ENCODE measurements around the gene CABP4. TPM values are rescaled to one million over a fixed set of nuclear protein-coding genes. Genes with fewer than 3 reads are reported as not detected.

CABP4 gene
- polyA plus RNA-seq, 2 donors, result 0.14 to 0.39 TPM

GRCh38 chr11:67493548-67494370 is 38.6 kb downstream of the CABP4 start:
- WGBS, 2 donors, result 95% methylated on average over 59 to 65 of the region's 65 CpGs

DNA sequence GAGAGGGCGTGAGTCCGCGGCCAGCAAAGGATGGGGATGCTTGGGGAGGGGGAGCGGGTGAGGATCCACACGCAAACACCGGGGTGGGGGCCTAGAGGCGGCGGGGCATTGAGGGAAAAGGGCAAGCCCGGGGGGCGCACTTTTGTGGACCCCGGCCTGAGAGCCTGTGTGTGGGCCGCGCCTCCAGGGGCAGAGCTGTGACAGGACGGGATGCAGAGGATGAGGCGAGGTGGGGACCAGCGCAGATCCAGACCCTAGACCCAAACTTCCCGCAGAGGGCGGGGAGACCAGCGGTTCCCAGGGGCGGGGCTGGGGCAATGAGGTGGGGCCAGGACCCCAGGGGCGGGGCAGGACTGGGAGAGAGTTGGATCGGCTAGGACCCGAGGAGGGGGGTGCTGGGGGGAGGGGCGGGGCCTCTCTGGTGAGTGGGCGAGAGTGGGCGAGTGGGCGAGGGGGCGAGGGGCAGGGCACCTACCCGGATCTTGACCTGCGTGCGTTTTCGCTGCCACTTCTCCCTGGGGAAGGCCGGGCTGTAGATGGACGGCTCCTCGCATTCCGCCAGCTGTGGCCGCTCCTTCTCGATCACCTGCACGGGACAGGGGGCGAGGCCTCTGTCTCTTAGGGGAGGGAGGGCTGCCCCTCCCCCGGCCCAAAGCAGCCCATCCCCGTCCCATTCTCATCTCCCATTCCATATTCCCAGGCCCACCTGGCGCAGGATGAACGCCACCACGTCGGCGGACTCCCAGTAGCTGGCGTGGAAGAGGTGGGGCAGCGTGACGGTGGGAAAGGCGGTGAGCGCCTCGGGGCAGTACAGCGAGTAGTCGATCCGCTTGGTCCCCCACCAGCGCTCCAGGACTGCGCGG is 39.4 kb downstream of the CABP4 start:
- no peaks in the 10 kb centered on the region for H3K4me1 ChIP-seq (ENCODE audit: control insufficient read depth in 2 of 2, insufficient read depth in 2 of 2, low read length in 1 of 2)
- no peak overlapping the region for H3K27ac ChIP-seq (ENCODE audit: low read depth in 2 of 2, low read length in 1 of 2)
- 92 to 96% methylated on average over 50 to 59 of the region's 59 CpGs for whole genome bisulfite sequencing, 2 donors
- H3K36me3 ChIP-seq (ENCODE audit: control insufficient read depth in 2 of 2, insufficient read depth in 2 of 2, low read length in 1 of 2), result peaks cover 7 to 76% of the 10 kb centered on the region in 2 donors
- H3K27me3 ChIP-seq (ENCODE audit: control insufficient read depth in 1 of 2, insufficient read depth in 2 of 2, low read length in 2 of 2), result no peaks in the 10 kb centered on the region
- H3K9me3 ChIP-seq (ENCODE audit: control insufficient read depth in 2 of 2, insufficient read depth in 1 of 2, low read depth in 1 of 2, low read length in 1 of 2), result no peaks in the 10 kb centered on the region
- H3K4me3 ChIP-seq (ENCODE audit: low read depth in 1 of 2, low read length in 2 of 2), result no peak overlapping the region

More at GRCh38 chr11:67493548-67494370, 38.6 kb downstream of the CABP4 start:
- H3K36me3 ChIP-seq (ENCODE audit: control insufficient read depth in 2 of 2, insufficient read depth in 2 of 2, low read length in 1 of 2), result peaks cover 7 to 80% of the 10 kb centered on the region in 2 donors
- no peaks in the 10 kb centered on the region for H3K4me1 ChIP-seq (ENCODE audit: control insufficient read depth in 2 of 2, insufficient read depth in 2 of 2, low read length in 1 of 2)
- H3K27ac ChIP-seq (ENCODE audit: low read depth in 2 of 2, low read length in 1 of 2), result no peak overlapping the region
- no peaks in the 10 kb centered on the region for H3K27me3 ChIP-seq (ENCODE audit: control insufficient read depth in 1 of 2, insufficient read depth in 2 of 2, low read length in 2 of 2)
- H3K4me3 ChIP-seq (ENCODE audit: low read depth in 1 of 2, low read length in 2 of 2), result no peak overlapping the region
- no peaks in the 10 kb centered on the region for H3K9me3 ChIP-seq (ENCODE audit: control insufficient read depth in 2 of 2, insufficient read depth in 1 of 2, low read depth in 1 of 2, low read length in 1 of 2)

- H3K4me3 ChIP-seq (ENCODE audit: low read depth in 1 of 2, low read length in 2 of 2), result no peak overlapping the region
- 87 to 92% methylated on average over 16 of the region's 16 CpGs for WGBS, 2 donors
- no peaks in the 10 kb centered on the region for H3K4me1 ChIP-seq (ENCODE audit: control insufficient read depth in 2 of 2, insufficient read depth in 2 of 2, low read length in 1 of 2)
- H3K27me3 ChIP-seq (ENCODE audit: control insufficient read depth in 1 of 2, insufficient read depth in 2 of 2, low read length in 2 of 2), result no peaks in the 10 kb centered on the region
- no peak overlapping the region for H3K27ac ChIP-seq (ENCODE audit: low read depth in 2 of 2, low read length in 1 of 2)
- H3K36me3 ChIP-seq (ENCODE audit: control insufficient read depth in 2 of 2, insufficient read depth in 2 of 2, low read length in 1 of 2), result peaks cover 7 to 76% of the 10 kb centered on the region in 2 donors
- H3K9me3 ChIP-seq (ENCODE audit: control insufficient read depth in 2 of 2, insufficient read depth in 1 of 2, low read depth in 1 of 2, low read length in 1 of 2), result no peaks in the 10 kb centered on the region
Measured at GRCh38 chr11:67495234-67496005, 40.3 kb downstream of the CABP4 start.

GRCh38 chr11:67496113-67496512 is 41.0 kb downstream of the CABP4 start:
- 91 to 95% methylated on average over 12 of the region's 12 CpGs for WGBS, 2 donors
- no peaks in the 10 kb centered on the region for H3K27me3 ChIP-seq (ENCODE audit: control insufficient read depth in 1 of 2, insufficient read depth in 2 of 2, low read length in 2 of 2)
- H3K36me3 ChIP-seq (ENCODE audit: control insufficient read depth in 2 of 2, insufficient read depth in 2 of 2, low read length in 1 of 2), result peaks cover 7 to 71% of the 10 kb centered on the region in 2 donors
- no peaks in the 10 kb centered on the region for H3K4me1 ChIP-seq (ENCODE audit: control insufficient read depth in 2 of 2, insufficient read depth in 2 of 2, low read length in 1 of 2)
- no peaks in the 10 kb centered on the region for H3K9me3 ChIP-seq (ENCODE audit: control insufficient read depth in 2 of 2, insufficient read depth in 1 of 2, low read depth in 1 of 2, low read length in 1 of 2)
- H3K27ac ChIP-seq (ENCODE audit: low read depth in 2 of 2, low read length in 1 of 2), result no peak overlapping the region
- H3K4me3 ChIP-seq (ENCODE audit: low read depth in 1 of 2, low read length in 2 of 2), result no peak overlapping the region

DNA sequence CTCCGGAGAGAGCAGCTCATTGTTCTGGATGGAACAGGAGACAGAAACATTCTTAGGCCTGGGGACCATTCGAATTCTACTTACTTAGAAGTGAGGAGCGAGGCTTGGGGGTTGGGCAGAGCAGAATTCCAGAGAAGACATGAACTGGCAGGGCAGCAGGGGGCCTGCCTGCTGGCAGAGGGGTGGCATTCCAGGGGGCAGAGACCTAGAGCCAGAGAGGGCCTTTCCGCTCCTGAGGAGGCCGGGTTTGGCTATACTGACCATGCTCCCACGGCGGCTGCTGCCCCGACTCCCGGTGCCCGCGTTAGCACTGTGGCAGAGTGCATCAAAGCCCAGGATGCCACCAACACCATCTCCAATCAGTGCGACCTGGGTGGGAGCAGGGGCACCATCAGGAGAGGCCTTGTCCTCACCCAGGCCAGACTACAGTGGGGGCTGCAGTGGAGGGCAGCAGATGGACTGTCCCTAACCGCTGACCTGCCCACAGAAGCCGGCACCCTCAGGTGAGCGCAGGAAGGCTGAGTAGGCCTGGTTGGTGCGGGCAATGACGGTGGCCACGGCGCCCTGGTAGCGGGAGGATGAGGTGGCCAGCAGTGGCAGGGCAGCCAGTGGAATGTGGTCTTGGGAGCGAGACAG is 42.6 kb downstream of the CABP4 start:
- no peak overlapping the region for H3K4me3 ChIP-seq (ENCODE audit: low read depth in 1 of 2, low read length in 2 of 2)
- H3K27ac ChIP-seq (ENCODE audit: low read depth in 2 of 2, low read length in 1 of 2), result no peak overlapping the region
- peaks cover 7 to 65% of the 10 kb centered on the region in 2 donors for H3K36me3 ChIP-seq (ENCODE audit: control insufficient read depth in 2 of 2, insufficient read depth in 2 of 2, low read length in 1 of 2)
- no peaks in the 10 kb centered on the region for H3K4me1 ChIP-seq (ENCODE audit: control insufficient read depth in 2 of 2, insufficient read depth in 2 of 2, low read length in 1 of 2)
- H3K9me3 ChIP-seq (ENCODE audit: control insufficient read depth in 2 of 2, insufficient read depth in 1 of 2, low read depth in 1 of 2, low read length in 1 of 2), result no peaks in the 10 kb centered on the region
- no peaks in the 10 kb centered on the region for H3K27me3 ChIP-seq (ENCODE audit: control insufficient read depth in 1 of 2, insufficient read depth in 2 of 2, low read length in 2 of 2)
- 95% methylated on average over 21 of the region's 21 CpGs for WGBS, 2 donors

- no peaks in the 10 kb centered on the region for H3K9me3 ChIP-seq (ENCODE audit: control insufficient read depth in 2 of 2, insufficient read depth in 1 of 2, low read depth in 1 of 2, low read length in 1 of 2)
- WGBS, 2 donors, result 82 to 93% methylated on average over 21 of the region's 21 CpGs
- H3K4me1 ChIP-seq (ENCODE audit: control insufficient read depth in 2 of 2, insufficient read depth in 2 of 2, low read length in 1 of 2), result peaks cover 2% of the 10 kb centered on the region in 2 donors
- H3K27ac ChIP-seq (ENCODE audit: low read depth in 2 of 2, low read length in 1 of 2), result no peak overlapping the region
- no peaks in the 10 kb centered on the region for H3K27me3 ChIP-seq (ENCODE audit: control insufficient read depth in 1 of 2, insufficient read depth in 2 of 2, low read length in 2 of 2)
- no peak overlapping the region for H3K4me3 ChIP-seq (ENCODE audit: low read depth in 1 of 2, low read length in 2 of 2)
- H3K36me3 ChIP-seq (ENCODE audit: control insufficient read depth in 2 of 2, insufficient read depth in 2 of 2, low read length in 1 of 2), result peaks cover 7 to 61% of the 10 kb centered on the region in 2 donors
Measured at GRCh38 chr11:67498544-67498972, 43.4 kb downstream of the CABP4 start.

DNA sequence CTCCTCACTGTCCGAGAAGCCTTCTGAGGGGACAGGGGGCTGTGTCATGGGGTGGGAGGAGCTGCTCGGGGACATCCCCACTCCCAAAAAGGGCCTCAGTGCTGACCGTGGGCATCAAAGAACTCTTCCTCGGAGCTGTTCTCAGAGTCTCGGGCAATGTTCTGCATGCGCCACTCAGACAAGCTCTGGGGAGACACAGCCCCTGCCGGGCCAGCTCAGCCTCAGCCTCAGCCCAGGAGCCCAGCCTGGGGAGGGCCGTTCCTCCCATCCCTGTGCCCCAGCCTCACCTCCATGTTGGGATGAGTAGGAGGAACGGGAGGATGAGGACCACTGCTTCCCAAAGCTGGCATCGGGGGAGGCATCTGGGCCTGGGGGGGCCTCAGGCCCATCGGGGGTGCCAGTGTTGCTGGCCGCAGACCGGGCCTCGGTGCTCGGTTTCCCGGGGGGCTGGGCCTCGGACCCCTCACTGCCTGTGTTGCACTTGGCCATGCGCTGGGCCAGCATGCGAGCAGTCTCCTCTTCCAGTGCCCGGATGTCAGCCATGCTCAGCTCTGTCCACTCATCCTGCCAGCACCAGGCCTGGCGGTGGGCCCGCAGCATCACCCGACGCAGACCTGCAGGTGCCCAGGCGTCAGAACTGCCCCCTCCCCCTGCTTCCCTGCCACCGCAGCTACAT is 44.8 kb downstream of the CABP4 start:
- 93 to 95% methylated on average over 23 to 26 of the region's 26 CpGs for WGBS, 2 donors
- peaks cover 6 to 10% of the 10 kb centered on the region in 2 donors for H3K4me1 ChIP-seq (ENCODE audit: control insufficient read depth in 2 of 2, insufficient read depth in 2 of 2, low read length in 1 of 2)

GRCh38 chr11:67500484-67500821 is 45.3 kb downstream of the CABP4 start:
- Histone ChIP-seq H3K4me1 (ENCODE audit: control insufficient read depth in 2 of 2, insufficient read depth in 2 of 2, low read length in 1 of 2) (peaks cover 7 to 10% of the 10 kb centered on the region in 2 donors), H3K27me3 (ENCODE audit: control insufficient read depth in 1 of 2, insufficient read depth in 2 of 2, low read length in 2 of 2) (no peaks in the 10 kb centered on the region), H3K9me3 (ENCODE audit: control insufficient read depth in 2 of 2, insufficient read depth in 1 of 2, low read depth in 1 of 2, low read length in 1 of 2) (peaks cover 0 to 2% of the 10 kb centered on the region in 2 donors), H3K36me3 (ENCODE audit: control insufficient read depth in 2 of 2, insufficient read depth in 2 of 2, low read length in 1 of 2) (peaks cover 7 to 48% of the 10 kb centered on the region in 2 donors), H3K27ac (ENCODE audit: low read depth in 2 of 2, low read length in 1 of 2) (no peak overlapping the region), H3K4me3 (ENCODE audit: low read depth in 1 of 2, low read length in 2 of 2) (no peak overlapping the region)
- WGBS, 2 donors, result 94 to 100% methylated on average over 1 of the region's 1 CpG

More for the DNA sequence above, 44.8 kb downstream of the CABP4 start:
- H3K9me3 ChIP-seq (ENCODE audit: control insufficient read depth in 2 of 2, insufficient read depth in 1 of 2, low read depth in 1 of 2, low read length in 1 of 2), result peaks cover 0 to 2% of the 10 kb centered on the region in 2 donors
- peaks cover 7 to 51% of the 10 kb centered on the region in 2 donors for H3K36me3 ChIP-seq (ENCODE audit: control insufficient read depth in 2 of 2, insufficient read depth in 2 of 2, low read length in 1 of 2)
- no peak overlapping the region for H3K4me3 ChIP-seq (ENCODE audit: low read depth in 1 of 2, low read length in 2 of 2)
- H3K27ac ChIP-seq (ENCODE audit: low read depth in 2 of 2, low read length in 1 of 2), result no peak overlapping the region
- no peaks in the 10 kb centered on the region for H3K27me3 ChIP-seq (ENCODE audit: control insufficient read depth in 1 of 2, insufficient read depth in 2 of 2, low read length in 2 of 2)

Data from esophagus (tissue), 2 donors.